HPDE6-E6E7 (cell line): Measurements from ENCODE around the gene DDX49.
"Not testable (repeated sequence)": the region's sequence is repeated elsewhere in the genome, so short reads cannot be mapped to it uniquely, and the experiment has no call there.

Experiments used
- DNase-seq: peaks from one replicate; pipeline ENCODE4 v3.0.0; 2011; ENCODE audit warnings: missing footprints; ENCODE audit errors: extremely low spot score

The DDX49 gene

GRCh38 chr19:18908917-18909619, 10.4 kb upstream of the DDX49 start:
- no peak for DNase-seq

DNA sequence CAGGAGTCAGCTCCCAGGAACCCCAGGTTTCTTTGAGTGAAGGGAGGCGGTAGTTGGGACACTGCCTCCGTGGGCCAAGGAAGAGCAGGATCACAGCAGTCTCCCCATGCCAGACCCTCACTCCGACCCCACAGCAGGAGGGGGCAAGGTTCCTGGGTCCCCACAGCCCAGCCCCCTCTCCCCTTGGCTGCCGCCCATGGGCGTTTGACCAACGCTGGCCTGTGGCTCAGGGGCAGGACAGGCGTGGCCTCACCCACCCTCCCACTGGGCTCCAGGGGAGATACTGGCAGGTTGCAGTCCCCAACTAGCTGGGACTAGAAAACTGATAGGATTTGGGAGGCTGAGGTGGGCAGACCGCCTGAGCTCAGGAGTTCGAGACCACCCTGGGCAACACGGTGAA, 9.5 kb upstream of the DDX49 start:
- no peak for DNase-seq

- DNase-seq: no peak
Observed at GRCh38 chr19:18910801-18911436, 8.6 kb upstream of the DDX49 start.

DNA sequence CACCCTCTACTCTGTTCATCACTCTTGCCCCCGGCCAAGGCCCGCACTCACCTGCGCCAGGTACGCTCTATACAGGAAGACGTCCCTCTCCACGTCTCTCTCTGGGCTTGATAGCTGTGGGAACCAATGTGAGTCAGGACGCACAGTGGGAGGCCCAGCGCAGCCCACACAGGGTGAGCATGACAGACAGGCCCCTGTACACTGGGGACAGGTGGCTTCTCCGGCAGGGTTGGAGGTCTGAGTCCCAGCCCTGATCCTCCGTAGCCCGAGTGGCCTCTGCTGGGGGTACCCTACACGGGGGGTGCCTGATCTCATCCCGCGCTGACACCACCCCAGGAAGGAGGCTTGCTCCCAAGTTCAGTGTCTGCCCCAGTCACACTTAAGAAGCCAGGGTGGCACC, 6.6 kb upstream of the DDX49 start:
- DNase-seq: no peak

- DNase-seq: no peak
Observed at GRCh38 chr19:18913466-18913865, 6.0 kb upstream of the DDX49 start.

DNA sequence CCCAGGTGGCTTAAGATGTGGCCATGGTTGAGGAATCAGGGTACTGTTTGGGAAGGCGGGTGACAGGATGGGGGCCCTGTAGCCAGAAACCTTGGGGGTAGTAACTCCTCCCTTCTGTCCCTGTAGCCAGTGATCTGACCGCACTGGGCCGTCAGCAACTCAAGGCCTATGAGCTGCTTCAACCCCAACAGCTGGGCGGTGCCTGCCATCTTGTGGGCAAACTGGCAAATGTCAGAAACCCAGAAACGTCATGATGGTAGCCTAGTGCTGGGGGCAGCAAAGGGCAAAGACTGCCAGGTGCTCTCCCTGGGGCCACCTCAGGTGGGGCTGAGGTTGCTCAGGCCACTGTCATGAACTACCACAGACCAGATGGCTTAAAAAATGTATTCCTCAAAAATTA, 3.9 kb upstream of the DDX49 start:
- no peak for DNase-seq

- DNase-seq: not testable (repeated sequence)
Observed at GRCh38 chr19:18917593-18917992, 1.9 kb upstream of the DDX49 start.

- no peak for DNase-seq
Observed at GRCh38 chr19:18919900-18920214, 342 bp downstream of the DDX49 start.

- DNase-seq: no peak
Observed at GRCh38 chr19:18920400-18920799, 885 bp downstream of the DDX49 start.

DNA sequence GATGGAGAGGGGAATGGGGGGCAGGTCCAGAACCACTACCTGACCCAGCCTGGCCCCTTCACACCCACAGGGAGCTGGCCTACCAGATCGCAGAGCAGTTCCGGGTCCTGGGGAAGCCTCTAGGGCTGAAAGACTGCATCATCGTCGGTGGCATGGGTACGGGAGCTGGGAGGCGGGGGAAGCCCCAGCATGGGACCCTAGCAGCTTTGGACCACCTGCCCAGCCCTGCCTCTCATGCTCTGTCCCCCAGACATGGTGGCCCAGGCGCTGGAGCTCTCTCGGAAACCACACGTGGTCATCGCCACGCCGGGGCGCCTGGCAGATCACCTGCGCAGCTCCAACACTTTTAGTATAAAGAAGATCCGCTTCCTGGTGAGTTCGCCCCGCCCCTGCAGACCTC, 2.1 kb downstream of the DDX49 start:
- DNase-seq: no peak

DNA sequence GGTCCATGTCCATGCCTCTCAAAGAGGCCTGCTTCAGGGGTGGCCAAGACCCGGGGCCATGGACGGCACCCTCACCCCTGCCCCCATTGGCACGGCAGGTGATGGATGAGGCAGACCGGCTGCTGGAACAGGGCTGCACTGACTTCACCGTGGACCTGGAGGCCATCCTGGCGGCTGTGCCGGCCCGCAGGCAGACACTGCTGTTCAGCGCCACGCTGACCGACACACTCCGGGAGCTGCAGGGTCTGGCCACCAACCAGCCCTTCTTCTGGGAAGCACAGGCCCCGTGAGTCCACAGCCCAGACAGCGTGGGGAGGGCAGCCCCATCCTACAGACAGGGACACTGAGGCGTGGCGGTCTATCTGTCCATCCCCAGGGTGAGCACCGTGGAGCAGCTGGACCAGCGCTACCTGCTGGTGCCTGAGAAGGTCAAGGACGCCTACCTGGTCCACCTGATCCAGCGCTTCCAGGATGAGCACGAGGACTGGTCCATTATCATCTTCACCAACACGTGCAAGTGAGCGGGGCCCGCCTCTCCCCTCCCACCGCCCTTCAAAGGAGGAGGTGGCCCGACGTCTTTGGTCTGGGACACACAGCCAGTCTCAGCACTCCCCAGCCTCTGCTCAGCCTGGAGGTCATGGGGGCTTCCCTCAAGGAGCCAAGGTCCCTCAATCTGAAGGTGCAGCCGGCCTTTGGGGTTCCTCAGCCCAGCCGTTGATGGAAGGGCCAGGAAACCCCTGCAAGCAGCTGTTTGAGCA, 2.9 kb downstream of the DDX49 start:
- no peak for DNase-seq

GRCh38 chr19:18924684-18925213, 5.2 kb downstream of the DDX49 start:
- no peak for DNase-seq

- no peak for DNase-seq
Observed at GRCh38 chr19:18928018-18928805, 8.7 kb downstream of the DDX49 start.

GRCh38 chr19:18929311-18929710, 9.8 kb downstream of the DDX49 start:
- DNase-seq: no peak

DNA sequence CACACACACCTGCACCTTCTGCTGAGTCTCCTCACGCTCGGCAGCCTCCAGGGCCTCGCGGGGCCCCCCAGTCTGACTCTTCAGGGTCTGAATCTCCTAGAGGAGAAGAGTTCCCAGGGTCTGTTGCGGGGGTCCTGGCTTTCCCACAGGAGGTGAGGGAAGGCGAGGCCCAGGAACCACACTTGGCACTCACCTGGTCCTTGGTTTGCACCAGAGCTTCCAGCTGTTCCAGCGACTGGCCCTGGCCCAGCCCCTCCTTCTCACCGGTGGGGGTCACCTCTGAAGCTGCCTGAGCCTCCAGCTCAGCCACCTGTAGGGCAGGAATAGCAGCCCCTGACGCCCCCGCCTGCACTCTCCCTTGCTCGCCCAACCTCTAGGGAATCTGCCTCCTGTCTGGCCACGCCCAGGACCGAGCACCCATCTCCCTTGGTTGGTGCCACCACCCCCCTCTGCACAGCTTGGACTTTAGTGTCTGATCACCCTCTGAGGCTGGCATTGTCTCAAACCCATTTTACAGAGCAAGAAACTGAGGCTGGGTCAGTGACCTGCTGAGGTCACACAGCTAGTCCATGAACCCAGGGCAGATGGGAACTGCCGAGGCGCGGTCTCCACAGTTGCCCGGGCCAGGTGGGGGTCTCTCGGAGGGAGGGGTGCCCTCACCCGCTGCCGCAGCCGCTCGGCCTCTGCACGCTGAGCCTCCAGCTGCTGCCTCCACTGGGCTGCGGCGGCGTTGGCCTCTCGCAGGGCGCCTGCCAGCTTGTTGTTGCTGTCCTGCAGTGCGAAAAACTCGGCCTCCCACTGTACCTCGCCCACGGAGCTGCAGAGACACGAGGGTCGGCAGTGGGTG, 12.0 kb downstream of the DDX49 start:
- no peak for DNase-seq

DNA sequence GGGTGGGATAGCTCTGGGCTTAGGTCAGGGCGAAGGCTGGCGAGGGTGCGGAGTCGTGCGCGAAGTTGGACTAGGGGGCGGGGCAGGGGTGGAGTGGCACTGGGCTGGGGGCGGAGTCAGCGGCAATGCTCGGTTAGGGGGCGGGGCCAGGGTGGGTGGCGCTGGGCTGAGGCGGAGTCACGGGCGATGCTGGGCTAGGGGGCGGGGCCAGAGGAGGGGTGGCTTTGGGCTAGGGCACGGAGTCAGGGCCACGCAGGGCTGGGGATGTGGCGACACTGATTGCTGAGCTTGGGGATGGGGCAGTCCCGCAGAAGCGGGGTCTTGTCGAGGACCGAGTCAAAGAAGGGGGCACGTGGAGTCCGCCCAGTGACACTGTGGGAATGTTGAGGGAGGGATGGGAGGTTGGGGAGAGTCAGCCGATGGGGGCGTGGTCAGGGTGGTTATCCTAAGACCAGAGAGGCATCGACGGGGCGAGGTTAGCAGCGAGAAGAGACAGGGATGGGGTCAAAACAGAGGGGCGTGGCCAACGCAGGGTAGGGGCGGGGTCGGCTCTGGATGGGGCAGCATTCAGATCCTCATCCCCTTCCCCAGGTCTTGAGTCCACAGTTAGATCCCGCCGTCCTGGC, 12.8 kb downstream of the DDX49 start:
- no peak for DNase-seq

DNA sequence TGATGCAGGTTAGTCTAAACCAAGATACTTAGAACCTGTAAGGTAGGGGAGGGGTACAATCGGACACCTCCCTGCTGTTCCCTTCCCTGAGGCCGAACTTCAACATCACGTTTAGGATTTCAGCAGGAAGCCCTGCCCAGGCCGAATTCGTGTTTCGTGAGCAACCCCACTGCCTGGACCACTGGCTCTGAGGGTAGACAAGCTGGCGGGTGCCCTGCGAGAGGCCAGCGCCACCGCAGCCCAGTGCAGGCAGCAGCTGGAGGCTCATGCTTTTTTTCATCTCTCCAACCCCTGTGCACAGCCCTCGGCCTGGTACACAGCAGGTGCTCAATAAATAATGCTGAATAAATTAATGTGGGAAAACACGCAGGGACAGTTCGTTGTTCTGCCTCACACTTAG, 13.8 kb downstream of the DDX49 start:
- DNase-seq: no peak

DNA sequence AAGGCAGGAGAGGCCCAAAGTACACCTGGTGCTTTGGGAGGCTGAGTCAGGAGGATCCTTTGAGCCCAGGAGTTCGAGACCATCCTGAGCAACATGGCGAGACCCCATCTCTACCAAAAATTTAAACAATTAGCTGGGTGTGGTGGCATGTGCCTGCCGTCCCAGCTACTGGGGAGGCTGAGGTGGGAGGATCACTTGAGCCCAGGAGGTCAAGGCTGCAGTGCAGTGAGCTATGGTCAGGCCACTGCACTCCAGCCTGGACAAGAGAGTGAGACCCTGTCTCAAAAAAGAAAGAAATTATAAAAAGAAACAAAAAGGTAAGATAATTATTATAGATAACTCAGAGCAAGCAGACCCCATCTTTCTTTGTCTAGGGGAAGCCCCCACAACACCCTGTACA, 19.6 kb downstream of the DDX49 start:
- no peak for DNase-seq

DNA sequence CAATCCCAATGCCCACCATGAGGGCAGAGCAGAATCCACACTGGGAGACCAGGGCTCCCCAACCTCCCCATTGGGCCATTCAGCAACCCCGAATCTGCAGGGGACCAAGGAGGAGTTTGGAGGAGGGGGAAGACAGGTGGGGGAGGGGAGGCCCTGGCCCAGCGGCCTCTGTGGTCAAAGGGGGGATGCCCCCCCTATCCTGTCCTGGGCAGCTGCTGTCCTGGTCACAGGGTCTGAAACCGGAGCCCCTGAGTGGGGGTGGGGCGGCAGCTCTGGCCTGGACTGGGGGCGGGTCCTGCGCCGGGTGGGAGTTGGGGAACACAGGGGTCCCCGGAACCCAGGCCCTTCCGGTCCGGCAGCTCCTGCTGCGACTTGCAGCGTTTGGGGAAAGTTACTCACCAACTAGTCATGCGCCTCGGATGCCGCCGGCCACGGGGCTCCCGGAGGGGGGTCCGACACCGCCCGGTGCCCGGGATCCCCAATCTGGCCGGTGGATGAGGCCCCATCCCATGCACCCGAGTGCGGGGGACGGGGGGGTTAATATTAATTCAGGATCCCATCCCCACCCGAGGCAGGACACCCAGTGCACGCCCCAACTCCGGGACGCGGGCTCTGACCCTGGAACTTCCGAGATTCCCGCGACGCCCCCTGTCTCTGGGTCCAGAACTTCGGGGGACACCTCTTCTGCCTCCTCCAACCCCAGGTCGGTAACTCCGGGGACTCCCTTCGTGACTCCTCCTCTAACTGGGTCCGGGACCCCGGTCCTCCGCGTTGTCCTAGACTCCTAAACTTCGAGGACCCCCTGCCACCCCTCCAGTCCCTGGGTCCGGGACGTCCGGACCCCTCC, 20.6 kb downstream of the DDX49 start:
- DNase-seq: peak; percentile 72
